Body of pancreas (tissue), 4 donors: ENCODE measurements around the gene TSTD2. TPM values are rescaled to one million over a fixed set of nuclear protein-coding genes. Genes with fewer than 3 reads are reported as not detected.
A peak's percentile ranks its signal among the peaks of the same experiment; 100 is the strongest.
"Not testable (repeated sequence)": the region's sequence is repeated elsewhere in the genome, so short reads cannot be mapped to it uniquely, and the experiment has no call there.

Source experiments
- ATAC-seq: fragments of 150-250 bp; one replicate; pipeline ENCODE4 v1.9.1; 2016
- DNase-seq, 4 donors: peaks; one replicate each; pipeline ENCODE4 v3.0.0-alpha.2; 2019
- H3K27ac ChIP-seq, 4 donors: fragments of 200-600 bp; sonication (generic); 1 replicate in 3 of 4; 2 replicates in 1 of 4; pipeline versions ENCODE4 v1.5.1 to v1.6.1; 2016 to 2019; ENCODE audit warnings: mild to moderate bottlenecking in 1 of 4, mixed read lengths in 1 of 4, moderate library complexity in 1 of 4
- H3K27me3 ChIP-seq, 2 donors: fragments of 200-600 bp; sonication (generic); one replicate each; pipeline ENCODE4 v1.6.0; 2016; ENCODE audit warnings: mild to moderate bottlenecking in 1 of 2
- H3K36me3 ChIP-seq, 2 donors: fragments of 200-600 bp; sonication (generic); replicated peaks in 1 of 2; 2 replicates each; pipeline ENCODE4 v1.5.1; 2016; ENCODE audit warnings: low read depth in 2 of 2; ENCODE audit not compliant: insufficient read depth in 1 of 2
- H3K4me1 ChIP-seq: fragments of 200-600 bp; sonication (generic); one replicate; pipeline ENCODE4 v1.6.0; 2016
- H3K4me3 ChIP-seq, 2 donors: fragments of 200-600 bp; sonication (generic); 1 replicate in 1 of 2; 2 replicates in 1 of 2; pipeline ENCODE4 v1.5.1; 2016 to 2019
- H3K9me3 ChIP-seq, 3 donors: fragments of 200-600 bp; sonication (generic); 1 replicate in 2 of 3; 2 replicates in 1 of 3; pipeline ENCODE4 v1.5.1; 2016
- CTCF ChIP-seq, 7 experiments: fragments of 450-650 bp in 4 of 7; fragments of 200-600 bp in 3 of 7; sonication (generic) in 3 of 7; IDR thresholded peaks; one replicate each; pipeline ENCODE4 v1.5.1; 2016 to 2019; ENCODE audit warnings: antibody characterized with exemption in 7 of 7
- POLR2A ChIP-seq, 3 donors: fragments of 450-650 bp; IDR thresholded peaks; one replicate each; pipeline ENCODE4 v1.6.1; 2016; ENCODE audit warnings: antibody characterized with exemption in 3 of 3, mild to moderate bottlenecking in 2 of 3
- WGBS, 2 donors: methylation state at CpG; one replicate each; pipeline ENCODE4 v1.1.5; 2017; 5-methylcytosine and 5-hydroxymethylcytosine counted together
- intact Hi-C: fragments of 100-400 bp; cut with DNase I; formaldehyde crosslinking; loops from one replicate; pipeline ENCODE4 v1.15.1; 2023
- total RNA-seq, 2 donors: library from RNA; depleted of rRNA; stranded (reverse); fragments of >200 nt; gene quantifications; one replicate each; pipeline ENCODE4 v1.1.0, GENCODE V29; 2016

The TSTD2 gene
- total RNA-seq, 2 donors from 2014 or later, result 10.9 to 16.6 TPM

DNA sequence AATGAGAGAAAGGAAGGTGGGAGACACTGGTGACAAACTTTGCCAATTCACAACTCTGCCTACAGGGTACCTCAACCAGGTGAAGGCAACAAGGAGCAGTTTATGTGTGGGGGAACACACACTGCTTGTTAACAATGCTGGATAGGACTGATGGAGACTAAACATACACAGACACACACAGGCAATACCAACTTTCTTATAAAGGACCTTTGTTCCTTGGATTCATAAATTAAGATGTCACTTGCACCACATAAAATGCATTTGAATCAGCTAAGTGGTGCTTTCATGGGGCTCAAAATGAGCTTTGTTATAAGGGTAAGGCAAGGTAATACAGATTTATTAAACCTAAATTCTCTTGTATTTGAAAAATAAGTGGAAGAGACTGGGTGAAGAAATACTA is 4.0 kb downstream of the TSTD2 start:
- H3K9me3 ChIP-seq, result no peaks in the 10 kb centered on the region
- intact Hi-C loops, result no loop called here
- ATAC-seq (no peak), DNase-seq (no peak)
- H3K27me3 ChIP-seq, result no peaks in the 10 kb centered on the region
- H3K27ac ChIP-seq, result peak overlapping the region in 1 of 4 donors; percentile 13
- no peaks in the 10 kb centered on the region for H3K36me3 ChIP-seq
- peaks cover 32% of the 10 kb centered on the region for H3K4me1 ChIP-seq
- TF ChIP-seq POLR2A (IDR thresholded peaks at IDR 0.05) (no peak), CTCF (IDR thresholded peaks at IDR 0.05) (no peak)
- no peak overlapping the region for H3K4me3 ChIP-seq

DNA sequence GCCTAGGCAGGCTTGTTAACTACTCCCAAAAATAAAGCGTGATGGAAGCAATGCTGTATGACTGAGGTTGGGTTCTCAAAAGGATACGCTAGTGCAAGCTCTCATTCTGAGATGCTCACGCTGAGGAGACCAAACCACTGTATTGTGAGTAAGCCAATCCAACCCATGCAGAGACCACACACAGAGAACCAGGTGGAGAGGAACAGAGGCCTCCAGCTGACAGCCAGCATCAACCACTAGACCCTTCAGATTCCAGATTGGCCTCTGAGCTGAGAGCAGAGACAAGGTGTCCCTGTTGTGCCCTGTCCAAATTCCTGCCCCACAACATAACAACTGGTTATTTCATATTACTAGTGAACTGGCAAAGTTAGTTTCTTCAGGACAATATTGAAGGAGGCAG is 4.5 kb downstream of the TSTD2 start:
- Histone ChIP-seq H3K9me3 (no peaks in the 10 kb centered on the region), H3K4me1 (peaks cover 32% of the 10 kb centered on the region), H3K36me3 (no peaks in the 10 kb centered on the region), H3K27ac (peak overlapping the region in 1 of 4 donors; percentile 13), H3K27me3 (no peaks in the 10 kb centered on the region), H3K4me3 (no peak overlapping the region)
- ATAC-seq, result no peak
- no peak for DNase-seq
- 90 to 94% methylated on average over 3 of the region's 3 CpGs for WGBS, 2 donors
- no peak for TF ChIP-seq POLR2A (IDR thresholded peaks at IDR 0.05)
- TF ChIP-seq CTCF (IDR thresholded peaks at IDR 0.05), result no peak
- intact Hi-C loops, result no loop called here

- no peak overlapping the region for H3K4me3 ChIP-seq
These were observed 5.5 kb downstream of the TSTD2 start for GRCh38 chr9:97627624-97628023.

GRCh38 chr9:97625620-97626019 is 7.5 kb downstream of the TSTD2 start:
- Histone ChIP-seq H3K4me1 (peaks cover 13% of the 10 kb centered on the region), H3K4me3 (no peak overlapping the region), H3K27ac (no peak overlapping the region), H3K36me3 (no peaks in the 10 kb centered on the region), H3K9me3 (no peaks in the 10 kb centered on the region), H3K27me3 (no peaks in the 10 kb centered on the region)
- WGBS, 2 donors, result 62 to 64% methylated on average over 3 of the region's 3 CpGs
- DNase-seq (no peak), ATAC-seq (no peak)
- intact Hi-C loops, result no loop called here
- TF ChIP-seq CTCF (IDR thresholded peaks at IDR 0.05) (no peak), POLR2A (IDR thresholded peaks at IDR 0.05) (no peak)

More at GRCh38 chr9:97627624-97628023, 5.5 kb downstream of the TSTD2 start:
- Histone ChIP-seq H3K27ac (peak overlapping the region; percentile 42 to 66 (median 51)), H3K36me3 (no peaks in the 10 kb centered on the region), H3K4me1 (peaks cover 32% of the 10 kb centered on the region), H3K27me3 (no peaks in the 10 kb centered on the region), H3K9me3 (no peaks in the 10 kb centered on the region)
- ATAC-seq (no peak), DNase-seq (no peak)
- intact Hi-C loops, result no loop called here
- WGBS, 2 donors, result 17 to 21% methylated on average over 5 of the region's 5 CpGs
- TF ChIP-seq POLR2A (IDR thresholded peaks at IDR 0.05) (no peak), CTCF (IDR thresholded peaks at IDR 0.05) (no peak)

GRCh38 chr9:97623946-97624345 is 9.2 kb downstream of the TSTD2 start:
- no peak overlapping the region for H3K4me3 ChIP-seq
- no peak for DNase-seq
- WGBS, 2 donors, result 94 to 100% methylated on average over 1 of the region's 1 CpG
- no peaks in the 10 kb centered on the region for H3K27me3 ChIP-seq
- H3K27ac ChIP-seq, result no peak overlapping the region
- H3K9me3 ChIP-seq, result no peaks in the 10 kb centered on the region
- TF ChIP-seq POLR2A (IDR thresholded peaks at IDR 0.05), result no peak
- no peaks in the 10 kb centered on the region for H3K36me3 ChIP-seq
- intact Hi-C loops, result no loop called here
- ATAC-seq, result no peak
- peaks cover 13% of the 10 kb centered on the region for H3K4me1 ChIP-seq

GRCh38 chr9:97622483-97622882 is 10.7 kb downstream of the TSTD2 start:
- ATAC-seq, H3K27ac ChIP-seq, H3K27me3 ChIP-seq, H3K4me1 ChIP-seq, H3K36me3 ChIP-seq, intact Hi-C loops, H3K9me3 ChIP-seq, H3K4me3 ChIP-seq, DNase-seq: not testable (repeated sequence)
- WGBS, 2 donors, result 86 to 96% methylated on average over 2 to 5 of the region's 5 CpGs

DNA sequence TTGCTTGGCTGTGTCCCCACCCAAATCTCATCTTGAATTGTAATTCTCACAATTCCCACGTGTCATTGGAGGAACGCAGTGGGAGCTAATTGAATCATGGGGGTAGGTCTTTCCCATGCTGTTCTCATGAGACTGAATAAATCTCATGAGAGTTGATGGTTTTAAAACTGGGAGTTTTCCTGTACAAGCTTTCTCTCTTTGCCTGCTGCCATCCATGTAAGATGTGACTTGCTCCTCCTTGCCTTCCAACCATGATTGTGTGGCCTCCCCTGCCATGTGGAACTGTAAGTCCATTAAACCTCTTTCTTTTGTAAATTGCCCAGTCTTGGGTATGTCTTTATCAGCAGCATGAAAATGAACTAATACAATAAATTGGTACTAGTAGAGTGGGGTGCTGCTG is 13.1 kb downstream of the TSTD2 start:
- ATAC-seq, intact Hi-C loops: not testable (repeated sequence)
- WGBS, 2 donors, result 95 to 98% methylated on average over 2 of the region's 2 CpGs

More for the DNA sequence above, 13.1 kb downstream of the TSTD2 start:
- not testable (repeated sequence) for H3K36me3 ChIP-seq, H3K4me1 ChIP-seq, H3K9me3 ChIP-seq, DNase-seq, H3K4me3 ChIP-seq, H3K27me3 ChIP-seq, H3K27ac ChIP-seq
